ENCODE measurements around the gene ZNF93. TPM values are rescaled to one million over a fixed set of nuclear protein-coding genes. Genes with fewer than 3 reads are reported as not detected.
"Not testable (repeated sequence)": the region's sequence is repeated elsewhere in the genome, so short reads cannot be mapped to it uniquely, and the experiment has no call there.

Gene ZNF93
- total and polyA plus RNA-seq, 11 donors, result 1.0 to 4.6 (median 2.3) TPM

- Histone ChIP-seq H3K9me3 (peaks cover 0 to 36% (median 16%) of the 10 kb centered on the region in 12 donors), H3K4me1 (no peaks in the 10 kb centered on the region), H3K27me3 (no peaks in the 10 kb centered on the region), H3K36me3 (no peaks in the 10 kb centered on the region), H3K27ac (no peak overlapping the region), H3K4me3 (no peak overlapping the region)
- WGBS, 4 donors, result 80 to 86% (median 84%) methylated on average over 7 of the region's 7 CpGs
- intact Hi-C loops (cut with DNase I), result loop anchor here in 1 of 10 donors (5.0 kb wide), 1 partner anchor 432 kb away; no protein-coding TSS in a partner anchor
- no peak for DNase-seq
- no peak for TF ChIP-seq CTCF (IDR thresholded peaks at IDR 0.05)
- no peak for TF ChIP-seq POLR2A (IDR thresholded peaks at IDR 0.05)
- ATAC-seq, result no peak
These were observed 63.7 kb downstream of the ZNF93 start for GRCh38 chr19:19964416-19964815.

- intact Hi-C loops (cut with DNase I); H3K36me3 ChIP-seq; H3K4me1 ChIP-seq; H3K4me3 ChIP-seq; DNase-seq; ATAC-seq; H3K27ac ChIP-seq; H3K27me3 ChIP-seq: not testable (repeated sequence)
- peaks cover 0 to 38% (median 16%) of the 10 kb centered on the region in 12 donors for H3K9me3 ChIP-seq
- 82 to 90% (median 83%) methylated on average over 2 to 3 of the region's 3 CpGs for WGBS, 4 donors
These were observed 65.4 kb downstream of the ZNF93 start for GRCh38 chr19:19966126-19966525.

GRCh38 chr19:19966862-19967261 is 66.1 kb downstream of the ZNF93 start:
- no peak overlapping the region for H3K4me3 ChIP-seq
- no peaks in the 10 kb centered on the region for H3K4me1 ChIP-seq
- WGBS, 4 donors, result 66 to 93% (median 84%) methylated on average over 4 of the region's 4 CpGs
- intact Hi-C loops (cut with DNase I), result no loop called here
- TF ChIP-seq POLR2A (IDR thresholded peaks at IDR 0.05) (no peak), CTCF (IDR thresholded peaks at IDR 0.05) (no peak)
- peaks cover 0 to 38% (median 16%) of the 10 kb centered on the region in 12 donors for H3K9me3 ChIP-seq
- H3K27ac ChIP-seq, result no peak overlapping the region
- H3K27me3 ChIP-seq, result no peaks in the 10 kb centered on the region
- ATAC-seq (no peak), DNase-seq (no peak)
- H3K36me3 ChIP-seq, result no peaks in the 10 kb centered on the region

Other genes with a start within 250 kb of the ZNF93 start
- 10 to 100 TPM; 15.7 to 65.8 (median 23.1) TPM for gene ATP13A1, start 237.3 kb upstream of the ZNF93 start, total RNA-seq
- gene ATP13A1, start 237.3 kb upstream of the ZNF93 start, polyA plus RNA-seq, result 10 to 100 TPM; 16.1 to 22.0 TPM
- gene ZNF101, start 232.1 kb upstream of the ZNF93 start, total RNA-seq, result 1 to 10 TPM; 1.5 to 6.8 (median 3.4) TPM
- 1 to 10 TPM; 3.4 to 3.7 TPM for gene ZNF101, start 232.1 kb upstream of the ZNF93 start, polyA plus RNA-seq
- gene ZNF14, start 167.8 kb upstream of the ZNF93 start, total RNA-seq, result 1 to 10 TPM; 2.9 to 7.9 (median 3.6) TPM
- gene ZNF14, start 167.8 kb upstream of the ZNF93 start, polyA plus RNA-seq, result 1 to 10 TPM; 2.3 to 3.1 TPM
- 10 to 100 TPM in 8 of 9 donors, 1 to 10 TPM in 1; 9.0 to 20.2 (median 11.6) TPM for gene ZNF506, start 79.2 kb upstream of the ZNF93 start, total RNA-seq
- gene ZNF506, start 79.2 kb upstream of the ZNF93 start, polyA plus RNA-seq, result 1 to 10 TPM; 5.0 to 6.5 TPM
- gene ZNF253, start 35.1 kb upstream of the ZNF93 start, total RNA-seq, result 10 to 100 TPM in 2 of 9 donors, 1 to 10 TPM in 7; 5.6 to 16.6 (median 8.1) TPM
- gene ZNF253, start 35.1 kb upstream of the ZNF93 start, polyA plus RNA-seq, result 1 to 10 TPM; 3.8 to 5.5 TPM
- 1 to 10 TPM; 3.3 to 6.8 (median 5.5) TPM for gene ZNF682, start 138.6 kb downstream of the ZNF93 start, total RNA-seq
- 10 to 100 TPM in 1 of 2 donors, 1 to 10 TPM in 1; 3.8 to 10.2 TPM for gene ZNF682, start 138.6 kb downstream of the ZNF93 start, polyA plus RNA-seq
- gene ZNF90, start 177.1 kb downstream of the ZNF93 start, total RNA-seq, result 1 to 10 TPM in 3 of 9 donors, under 1 TPM in 6; 0.25 to 2.6 (median 0.54) TPM
- gene ZNF90, start 177.1 kb downstream of the ZNF93 start, polyA plus RNA-seq, result under 1 TPM; 0.57 to 0.99 TPM

Measured in heart left ventricle (tissue), 16 donors.